H9 (cell line): Measurements from ENCODE around the gene TPSB2. TPM values are rescaled to one million over a fixed set of nuclear protein-coding genes. Genes with fewer than 3 reads are reported as not detected.
A peak's percentile ranks its signal among the peaks of the same experiment; 100 is the strongest.

Source experiments
- DNase-seq: peaks from one replicate; pipeline ENCODE4 v3.0.0-alpha.2; 2017
- H2AFZ ChIP-seq: one replicate; pipeline ENCODE4 v1.6.1; 2013; ENCODE audit warnings: mild to moderate bottlenecking, low read length, control low read depth, moderate library complexity
- H2AK5ac ChIP-seq: 2 replicates; pipeline ENCODE4 v1.6.1; 2013; ENCODE audit warnings: low read length, control low read depth, mixed read lengths; ENCODE audit not compliant: insufficient read length
- H2BK120ac ChIP-seq: one replicate; pipeline ENCODE4 v1.6.1; 2013; ENCODE audit warnings: low read depth, mild to moderate bottlenecking, low read length, control low read depth, inconsistent platforms; ENCODE audit not compliant: poor library complexity, severe bottlenecking
- H2BK12ac ChIP-seq: 2 replicates; pipeline ENCODE4 v1.6.1; 2013; ENCODE audit warnings: low read length, control low read depth, mixed read lengths, low read depth; ENCODE audit not compliant: insufficient read length
- H2BK15ac ChIP-seq: 2 replicates; pipeline ENCODE4 v1.6.1; 2013; ENCODE audit warnings: low read depth, low read length, control low read depth
- H2BK20ac ChIP-seq: one replicate; pipeline ENCODE4 v1.6.1; 2013; ENCODE audit warnings: low read depth, mild to moderate bottlenecking, low read length, control low read depth, inconsistent platforms; ENCODE audit not compliant: poor library complexity, severe bottlenecking
- H2BK5ac ChIP-seq: 2 replicates; pipeline ENCODE4 v1.6.1; 2013; ENCODE audit warnings: low read length, control low read depth, mixed read lengths; ENCODE audit not compliant: insufficient read length
- H3K14ac ChIP-seq: 2 replicates; pipeline ENCODE4 v1.6.1; 2013; ENCODE audit warnings: low read length, control low read depth; ENCODE audit not compliant: insufficient read depth
- H3K18ac ChIP-seq: 2 replicates; pipeline ENCODE4 v1.6.1; 2013; ENCODE audit warnings: low read depth, mild to moderate bottlenecking, mixed read lengths, low read length, control low read depth; ENCODE audit not compliant: insufficient read length
- H3K23ac ChIP-seq: 2 replicates; pipeline ENCODE4 v1.6.1; 2013; ENCODE audit warnings: low read length, control low read depth, mixed read lengths, low read depth; ENCODE audit not compliant: insufficient read length
- H3K23me2 ChIP-seq: 2 replicates; pipeline ENCODE4 v1.6.1; 2013; ENCODE audit warnings: low read depth, mild to moderate bottlenecking, mixed read lengths, low read length, control low read depth; ENCODE audit not compliant: insufficient read length, poor library complexity, severe bottlenecking
- H3K27ac ChIP-seq: 2 replicates; pipeline ENCODE4 v1.5.1; 2013; ENCODE audit warnings: low read length, control low read depth, mixed read lengths, low read depth; ENCODE audit not compliant: insufficient read length
- H3K27me3 ChIP-seq: 2 replicates; pipeline ENCODE4 v1.6.1; 2013; ENCODE audit warnings: low read length, control low read depth, inconsistent platforms; ENCODE audit not compliant: insufficient read depth
- H3K4ac ChIP-seq: 2 replicates; pipeline ENCODE4 v1.6.1; 2013; ENCODE audit warnings: low read depth, mild to moderate bottlenecking, control low read depth, inconsistent platforms, low read length, moderate library complexity
- H3K4me1 ChIP-seq: 2 replicates; pipeline ENCODE4 v1.6.1; 2013; ENCODE audit warnings: low read length, control low read depth, inconsistent platforms; ENCODE audit not compliant: insufficient read depth
- H3K4me2 ChIP-seq: 2 replicates; pipeline ENCODE4 v1.6.1; 2013; ENCODE audit warnings: low read length, control low read depth, mixed read lengths; ENCODE audit not compliant: insufficient read length, insufficient read depth
- H3K56ac ChIP-seq: 2 replicates; pipeline ENCODE4 v1.6.1; 2013; ENCODE audit warnings: low read depth, mild to moderate bottlenecking, mixed read lengths, low read length, control low read depth; ENCODE audit not compliant: insufficient read length
- H3K79me1 ChIP-seq: 2 replicates; pipeline ENCODE4 v1.6.1; 2013; ENCODE audit warnings: low read depth, mild to moderate bottlenecking, moderate library complexity, low read length, control low read depth, inconsistent platforms; ENCODE audit not compliant: insufficient read depth, poor library complexity, severe bottlenecking
- H3K79me2 ChIP-seq: 2 replicates; pipeline ENCODE4 v1.6.1; 2013; ENCODE audit warnings: low read length, control low read depth, inconsistent platforms; ENCODE audit not compliant: insufficient read depth
- H3K9ac ChIP-seq: 2 replicates; pipeline ENCODE4 v1.6.1; 2013; ENCODE audit warnings: low read length, control low read depth, mixed read lengths; ENCODE audit not compliant: insufficient read length; ENCODE audit errors: extremely low read depth
- H3K9me3 ChIP-seq: one replicate; pipeline ENCODE4 v1.6.1; 2013; ENCODE audit warnings: low read depth, low read length, inconsistent platforms; ENCODE audit not compliant: control insufficient read depth
- H3T11ph ChIP-seq: one replicate; pipeline ENCODE4 v1.6.1; 2013; ENCODE audit warnings: mild to moderate bottlenecking, low read length, control low read depth, inconsistent platforms
- H4K20me1 ChIP-seq: one replicate; pipeline ENCODE4 v1.6.1; 2013; ENCODE audit not compliant: control insufficient read depth, insufficient read length, insufficient read depth
- H4K5ac ChIP-seq: 2 replicates; pipeline ENCODE4 v1.6.1; 2013; ENCODE audit warnings: low read depth, mild to moderate bottlenecking, mixed read lengths, low read length, control low read depth; ENCODE audit not compliant: insufficient read length
- H4K8ac ChIP-seq: replicated peaks from 2 replicates; pipeline ENCODE4 v1.6.1; 2013; ENCODE audit warnings: low read length, control low read depth, mixed read lengths, low read depth; ENCODE audit not compliant: insufficient read length
- H4K91ac ChIP-seq: 2 replicates; pipeline ENCODE4 v1.6.1; 2013; ENCODE audit warnings: low read depth, mild to moderate bottlenecking, moderate library complexity, mixed read lengths, low read length, control low read depth; ENCODE audit not compliant: insufficient read length
- H3K27ac Mint-ChIP-seq, 3 experiments: 2 replicates in 2 of 3; 3 replicates in 1 of 3; pipeline ENCODE4 v1.8.0; 2020 to 2021; ENCODE audit warnings: mixed read lengths in 3 of 3, mild to moderate bottlenecking in 1 of 3, moderate library complexity in 1 of 3
- H3K27me3 Mint-ChIP-seq: 2 replicates; pipeline ENCODE4 v1.8.0; 2021; ENCODE audit warnings: low read depth, mild to moderate bottlenecking, moderate library complexity, mixed read lengths
- H3K36me3 Mint-ChIP-seq, 3 experiments: 2 replicates in 2 of 3; 3 replicates in 1 of 3; pipeline ENCODE4 v1.8.0; 2020 to 2021; ENCODE audit warnings: low read depth in 3 of 3, mixed read lengths in 3 of 3; ENCODE audit not compliant: insufficient read depth in 1 of 3
- H3K4me1 Mint-ChIP-seq, 2 experiments: 2 replicates each; pipeline ENCODE4 v1.8.0; 2020; ENCODE audit warnings: mixed read lengths in 2 of 2
- H3K4me3 Mint-ChIP-seq, 2 experiments: 2 replicates in 1 of 2; 3 replicates in 1 of 2; pipeline ENCODE4 v1.8.0; 2020 to 2021; ENCODE audit warnings: mild to moderate bottlenecking in 2 of 2, mixed read lengths in 2 of 2, moderate library complexity in 1 of 2
- H3K9me3 Mint-ChIP-seq, 2 experiments: 2 replicates in 1 of 2; 3 replicates in 1 of 2; pipeline ENCODE4 v1.8.0; 2020; ENCODE audit warnings: mild to moderate bottlenecking in 2 of 2, mixed read lengths in 2 of 2, moderate library complexity in 1 of 2
- CTCF ChIP-seq: fragments of 200-600 bp; sonication (generic); conservative IDR thresholded peaks from 3 replicates; pipeline ENCODE4 v1.8.0; 2021; ENCODE audit warnings: antibody characterized with exemption, mild to moderate bottlenecking
- WGBS: extraction: QIAGEN DNeasy Blood & Tissue Kit; methylation state at CpG from one replicate; pipeline ENCODE4 v1.1.7; 2013; ENCODE audit warnings: missing lambda C conversion rate, low lambda C conversion rate, mixed read lengths; ENCODE audit not compliant: insufficient read length; ENCODE audit errors: extremely low coverage; 5-methylcytosine and 5-hydroxymethylcytosine counted together
- total RNA-seq: library from RNA; stranded (reverse); gene quantifications from 2 replicates; pipeline ENCODE4 v1.2.1, GENCODE V29; 2021

TPSB2 gene
- total RNA-seq, 1 experiment from 2014 or later: not detected

GRCh38 chr16:1184980-1185379, 45.0 kb downstream of the TPSB2 start:
- Histone ChIP-seq H3K23me2 (peaks cover 2% of the 10 kb centered on the region), H3K79me1 (no peaks in the 10 kb centered on the region)

More at GRCh38 chr16:1184980-1185379, 45.0 kb downstream of the TPSB2 start:
- no peaks in the 10 kb centered on the region for H4K20me1 ChIP-seq
- H3K27ac ChIP-seq: no peak overlapping the region
- no peak overlapping the region for H3K14ac ChIP-seq
- no peaks in the 10 kb centered on the region for H3K79me2 ChIP-seq
- no peak overlapping the region for H2AFZ ChIP-seq
- Mint-ChIP-seq H3K9me3 (no peaks in the 10 kb centered on the region), H3K27ac (peak overlapping the region in 1 of 3 experiments; percentile 65; a peak in 2 of 7 replicates), H3K36me3 (peaks cover 0 to 8% (median 7%) of the 10 kb centered on the region in 3 experiments; a peak in 3 of 7 replicates), H3K4me1 (peaks cover 3 to 17% of the 10 kb centered on the region in 2 experiments; a peak in 2 of 4 replicates), H3K4me3 (no peak overlapping the region; a peak in 1 of 5 replicates), H3K27me3 (no peaks in the 10 kb centered on the region)
- no peak overlapping the region for H3K4me2 ChIP-seq
- H2BK120ac ChIP-seq: no peak overlapping the region
- no peaks in the 10 kb centered on the region for H3K9me3 ChIP-seq
- no peak overlapping the region for H3K9ac ChIP-seq
- H3K4me1 ChIP-seq: no peaks in the 10 kb centered on the region
- H2BK20ac ChIP-seq: no peak overlapping the region
- WGBS: no CpG with 5 or more reads among the region's 18 CpGs
- no peak overlapping the region for H3K18ac ChIP-seq
- no peak for TF ChIP-seq CTCF
- no peak overlapping the region for H2BK15ac ChIP-seq
- no peak overlapping the region for H4K91ac ChIP-seq
- no peak overlapping the region for H3K4ac ChIP-seq
- H3T11ph ChIP-seq: no peak overlapping the region
- no peaks in the 10 kb centered on the region for H3K27me3 ChIP-seq
- no peak overlapping the region for H4K5ac ChIP-seq
- H4K8ac ChIP-seq: no peak overlapping the region
- H3K56ac ChIP-seq: no peak overlapping the region
- no peak overlapping the region for H2AK5ac ChIP-seq
- H2BK12ac ChIP-seq: no peak overlapping the region
- no peak for DNase-seq
- no peak overlapping the region for H2BK5ac ChIP-seq
- H3K23ac ChIP-seq: no peak overlapping the region
